Adipocyte (in vitro differentiated cells): ENCODE data around the gene SORBS1.

Source experiments
- DNase-seq: peaks from one replicate; pipeline ENCODE4 v3.0.0-alpha.2; 2015; ENCODE audit warnings: low read depth
- H3K27me3 ChIP-seq: replicated peaks from 2 replicates; pipeline ENCODE4 v1.7.0; 2013; ENCODE audit warnings: mild to moderate bottlenecking, low read length, moderate library complexity; ENCODE audit not compliant: control insufficient read depth, insufficient read depth
- H3K36me3 ChIP-seq: 2 replicates; pipeline ENCODE4 v1.7.0; 2013; ENCODE audit warnings: low read length, mild to moderate bottlenecking, moderate library complexity; ENCODE audit not compliant: control insufficient read depth, insufficient read depth, severe bottlenecking
- H3K4me1 ChIP-seq: 2 replicates; pipeline ENCODE4 v1.7.0; 2013; ENCODE audit warnings: mild to moderate bottlenecking, low read length, moderate library complexity; ENCODE audit not compliant: control insufficient read depth, insufficient read depth
- H3K4me3 ChIP-seq: 2 replicates; pipeline ENCODE4 v1.7.0; 2013; ENCODE audit warnings: mild to moderate bottlenecking, low read length, moderate library complexity
- H3K9ac ChIP-seq: 2 replicates; pipeline ENCODE4 v1.7.0; 2013; ENCODE audit warnings: mild to moderate bottlenecking, low read length, moderate library complexity
- H3K9me3 ChIP-seq: 2 replicates; pipeline ENCODE4 v1.7.0; 2013; ENCODE audit warnings: mild to moderate bottlenecking, low read length, moderate library complexity; ENCODE audit not compliant: control insufficient read depth

Gene SORBS1

DNA sequence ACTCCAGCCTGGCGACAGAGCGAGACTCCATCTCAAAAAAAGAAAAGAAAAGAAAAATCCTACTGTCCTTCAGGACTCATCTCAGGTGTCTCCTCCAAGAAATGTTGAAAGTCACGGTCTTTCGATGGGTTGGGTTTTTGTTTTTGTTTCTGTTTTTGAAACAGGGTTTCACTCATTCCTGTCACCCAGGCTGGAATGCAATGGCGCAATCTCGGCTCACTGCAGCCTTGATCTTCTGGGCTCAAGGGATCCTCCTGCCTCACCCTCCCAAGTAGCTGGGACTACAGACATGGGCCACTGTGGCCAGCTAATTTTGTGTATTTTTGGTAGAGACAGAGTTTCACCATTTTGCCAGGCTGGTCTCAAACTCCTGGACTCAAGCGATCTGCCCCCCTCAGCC, 3.1 kb upstream of the SORBS1 start:
- Histone ChIP-seq H3K9ac (no peak overlapping the region), H3K4me3 (no peak overlapping the region), H3K9me3 (no peaks in the 10 kb centered on the region), H3K27me3 (no peaks in the 10 kb centered on the region), H3K4me1 (peaks cover 6% of the 10 kb centered on the region), H3K36me3 (no peaks in the 10 kb centered on the region)
- DNase-seq: no peak

DNA sequence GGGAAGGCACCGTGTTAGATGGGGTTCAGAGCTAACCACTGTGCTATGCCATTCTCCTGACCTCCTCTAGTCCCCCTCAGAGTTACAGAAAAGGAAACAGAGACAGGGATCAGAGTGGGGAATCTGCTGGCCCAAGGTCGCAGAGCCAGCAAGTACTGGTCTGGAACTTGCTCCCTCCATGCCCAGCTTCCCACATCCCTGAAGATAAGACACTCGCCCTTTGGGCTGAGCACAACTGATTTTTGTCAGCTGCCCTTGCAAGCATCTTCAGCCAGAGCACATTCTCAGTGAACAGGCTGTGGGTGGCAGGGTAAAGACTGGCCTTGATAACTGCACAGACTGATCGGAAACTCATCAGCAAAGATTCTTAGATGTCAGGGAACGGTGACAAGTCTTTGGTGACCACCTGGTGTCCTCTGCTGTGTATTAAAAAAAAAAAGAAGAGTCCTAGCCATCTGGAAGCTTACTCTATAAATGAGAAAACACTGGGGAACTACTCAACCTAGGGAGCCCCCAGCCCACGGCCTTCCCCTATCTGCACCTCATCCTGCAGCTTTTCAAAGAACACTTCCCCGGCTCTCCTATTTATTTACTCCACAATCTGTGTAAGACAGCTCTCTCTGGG, 1.3 kb upstream of the SORBS1 start:
- Histone ChIP-seq H3K9me3 (no peaks in the 10 kb centered on the region), H3K4me3 (no peak overlapping the region), H3K4me1 (peaks cover 2% of the 10 kb centered on the region), H3K27me3 (no peaks in the 10 kb centered on the region), H3K36me3 (no peaks in the 10 kb centered on the region), H3K9ac (no peak overlapping the region)
- no peak for DNase-seq

DNA sequence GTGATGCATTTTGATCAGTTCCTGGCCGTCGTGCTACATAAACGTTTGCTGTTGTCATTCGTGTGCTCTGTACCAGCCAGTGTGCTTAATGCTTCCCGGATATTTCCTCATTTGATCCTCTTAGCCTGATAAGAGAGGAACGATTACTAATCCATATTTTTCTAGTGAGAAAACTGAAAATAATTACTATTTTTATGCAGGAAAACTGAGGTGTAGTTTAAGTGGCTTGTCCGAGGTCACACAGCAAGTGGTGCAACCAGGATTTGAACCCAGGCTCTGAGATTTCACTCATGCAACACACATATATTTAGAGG, 650 bp upstream of the SORBS1 start:
- no peak for DNase-seq
- Histone ChIP-seq H3K4me3 (peak overlapping the region; percentile 94), H3K9ac (peak overlapping the region; percentile 83)

DNA sequence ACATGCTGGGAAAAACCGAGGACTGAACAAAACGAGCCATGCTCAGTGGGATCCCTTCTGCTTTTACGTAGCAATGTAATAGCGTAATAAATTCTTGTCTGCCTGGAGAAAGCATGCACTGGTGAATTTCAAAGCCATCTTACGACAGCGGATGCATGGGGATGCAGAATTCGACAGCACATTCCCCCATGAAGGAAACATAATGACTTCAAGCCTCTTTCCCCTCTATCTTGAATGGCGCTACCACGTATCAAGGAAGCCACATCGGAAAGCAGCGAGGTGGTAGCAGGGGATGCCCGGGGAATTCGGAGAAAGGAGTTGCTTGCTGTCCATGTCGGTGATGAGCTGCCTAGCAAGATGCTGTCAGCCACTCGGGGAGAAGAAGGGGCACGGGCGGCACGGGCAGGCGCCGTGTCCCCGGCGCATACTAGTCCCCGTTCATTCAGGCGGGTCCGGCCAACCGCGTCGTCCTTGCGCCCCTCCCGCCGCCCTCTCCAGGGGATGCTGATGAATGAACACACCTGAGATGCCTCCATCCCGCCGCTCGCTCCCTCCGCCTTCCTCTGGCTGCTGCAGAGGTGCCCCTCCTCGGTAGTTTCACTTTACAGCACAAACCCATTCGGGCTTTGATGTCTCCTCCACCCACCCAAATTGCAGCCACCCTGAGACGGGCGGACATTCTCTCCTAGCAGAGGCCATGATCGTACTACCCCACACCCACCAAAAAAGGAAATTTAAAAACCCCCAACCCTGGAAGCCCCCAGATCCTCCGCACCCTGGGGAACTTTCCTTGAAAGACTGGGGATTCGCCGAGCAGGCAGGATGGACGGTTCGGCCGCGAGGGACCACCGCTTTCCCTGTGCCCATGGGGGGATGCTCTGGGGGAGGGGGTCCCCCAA, 644 bp downstream of the SORBS1 start:
- H3K9me3 ChIP-seq: no peaks in the 10 kb centered on the region
- H3K4me3 ChIP-seq: peak overlapping the region; percentile 94
- H3K9ac ChIP-seq: peak overlapping the region; percentile 87
- peak; percentile 50 for DNase-seq
- H3K4me1 ChIP-seq: peaks cover 2% of the 10 kb centered on the region
- H3K27me3 ChIP-seq: peaks cover 3% of the 10 kb centered on the region
- H3K36me3 ChIP-seq: no peaks in the 10 kb centered on the region

More for the DNA sequence above, 650 bp upstream of the SORBS1 start:
- H3K27me3 ChIP-seq: no peaks in the 10 kb centered on the region
- H3K9me3 ChIP-seq: no peaks in the 10 kb centered on the region
- H3K36me3 ChIP-seq: no peaks in the 10 kb centered on the region
- peaks cover 2% of the 10 kb centered on the region for H3K4me1 ChIP-seq

DNA sequence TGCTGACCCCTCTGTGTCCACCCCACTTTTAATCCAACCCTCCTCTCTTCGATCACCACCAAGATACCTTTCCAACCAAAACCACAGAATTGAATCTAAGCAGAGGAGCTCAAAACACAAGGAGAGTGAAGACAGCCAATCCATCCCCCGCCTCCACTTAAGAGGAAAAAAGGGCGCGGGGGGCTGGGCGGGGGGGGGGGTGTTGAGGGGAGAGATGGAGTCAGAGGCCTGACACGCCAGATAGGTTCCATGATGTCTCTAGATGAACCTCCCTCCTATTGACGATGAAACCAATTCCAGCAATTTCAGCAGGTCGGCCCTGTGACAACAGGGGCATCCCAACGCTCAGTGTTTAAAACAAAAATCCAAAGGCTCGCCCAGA, 1.3 kb downstream of the SORBS1 start:
- Histone ChIP-seq H3K4me3 (peak overlapping the region; percentile 94), H3K9ac (peak overlapping the region; percentile 87), H3K9me3 (no peaks in the 10 kb centered on the region), H3K36me3 (no peaks in the 10 kb centered on the region), H3K27me3 (peaks cover 3% of the 10 kb centered on the region), H3K4me1 (peaks cover 2% of the 10 kb centered on the region)
- no peak for DNase-seq

DNA sequence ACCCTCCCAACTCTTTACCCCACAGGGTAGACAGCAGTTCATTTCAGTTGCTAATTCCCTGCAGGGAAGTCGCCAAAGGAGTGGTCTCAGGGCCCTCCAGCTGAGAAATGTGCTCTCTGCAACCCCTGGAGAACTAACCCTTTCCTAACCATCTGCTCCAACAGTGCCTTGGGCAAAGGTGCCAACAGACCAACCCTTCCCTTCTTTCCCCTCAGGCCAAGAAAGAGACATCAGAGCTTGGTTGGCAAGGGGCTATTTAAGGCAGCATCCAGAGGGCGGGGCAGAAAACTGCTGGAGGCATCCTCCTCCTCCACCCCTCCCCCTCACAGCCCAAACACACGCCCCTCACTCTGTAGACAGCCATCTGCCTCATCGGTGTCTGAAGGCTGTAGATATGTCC, 1.7 kb downstream of the SORBS1 start:
- no peak for DNase-seq
- Histone ChIP-seq H3K9me3 (no peaks in the 10 kb centered on the region), H3K27me3 (peaks cover 3% of the 10 kb centered on the region), H3K4me3 (no peak overlapping the region), H3K4me1 (peaks cover 2% of the 10 kb centered on the region), H3K9ac (no peak overlapping the region), H3K36me3 (no peaks in the 10 kb centered on the region)

DNA sequence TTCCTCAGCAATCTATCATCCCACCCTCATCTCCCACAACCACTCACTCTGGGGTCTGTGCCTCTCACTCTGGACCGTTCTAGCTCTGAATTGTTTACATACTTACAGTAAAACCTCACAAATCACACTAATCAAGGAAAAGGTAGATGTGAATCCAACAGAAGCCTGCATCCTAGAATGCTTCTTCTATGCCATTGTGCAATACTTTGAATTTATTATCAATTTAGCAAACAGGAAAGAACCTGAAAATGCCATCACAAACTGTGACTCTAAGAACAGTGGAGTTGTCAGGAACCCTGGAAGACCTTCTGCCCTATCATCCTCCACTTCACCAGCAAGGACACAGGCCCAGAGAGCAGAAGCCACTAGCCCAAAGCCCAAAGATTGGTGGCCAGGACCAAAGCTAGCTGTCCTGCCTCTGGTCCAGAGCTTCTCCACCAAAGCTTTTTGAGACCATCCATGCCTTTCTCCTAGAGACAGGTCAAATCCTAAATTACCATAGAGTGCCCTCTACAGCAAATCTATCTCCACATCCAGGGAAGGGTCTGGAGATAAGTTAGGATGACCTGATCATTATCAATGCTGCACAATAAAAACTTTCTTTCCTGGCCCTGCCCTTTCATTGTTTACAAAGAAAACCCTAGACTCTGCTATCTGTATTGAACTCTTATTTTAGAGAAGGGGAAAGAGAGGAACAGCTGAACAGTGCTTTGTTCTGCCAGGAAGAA, 2.4 kb downstream of the SORBS1 start:
- Histone ChIP-seq H3K27me3 (peaks cover 3% of the 10 kb centered on the region), H3K36me3 (no peaks in the 10 kb centered on the region), H3K9me3 (no peaks in the 10 kb centered on the region), H3K4me1 (peaks cover 2% of the 10 kb centered on the region), H3K4me3 (no peak overlapping the region), H3K9ac (no peak overlapping the region)
- DNase-seq: no peak

DNA sequence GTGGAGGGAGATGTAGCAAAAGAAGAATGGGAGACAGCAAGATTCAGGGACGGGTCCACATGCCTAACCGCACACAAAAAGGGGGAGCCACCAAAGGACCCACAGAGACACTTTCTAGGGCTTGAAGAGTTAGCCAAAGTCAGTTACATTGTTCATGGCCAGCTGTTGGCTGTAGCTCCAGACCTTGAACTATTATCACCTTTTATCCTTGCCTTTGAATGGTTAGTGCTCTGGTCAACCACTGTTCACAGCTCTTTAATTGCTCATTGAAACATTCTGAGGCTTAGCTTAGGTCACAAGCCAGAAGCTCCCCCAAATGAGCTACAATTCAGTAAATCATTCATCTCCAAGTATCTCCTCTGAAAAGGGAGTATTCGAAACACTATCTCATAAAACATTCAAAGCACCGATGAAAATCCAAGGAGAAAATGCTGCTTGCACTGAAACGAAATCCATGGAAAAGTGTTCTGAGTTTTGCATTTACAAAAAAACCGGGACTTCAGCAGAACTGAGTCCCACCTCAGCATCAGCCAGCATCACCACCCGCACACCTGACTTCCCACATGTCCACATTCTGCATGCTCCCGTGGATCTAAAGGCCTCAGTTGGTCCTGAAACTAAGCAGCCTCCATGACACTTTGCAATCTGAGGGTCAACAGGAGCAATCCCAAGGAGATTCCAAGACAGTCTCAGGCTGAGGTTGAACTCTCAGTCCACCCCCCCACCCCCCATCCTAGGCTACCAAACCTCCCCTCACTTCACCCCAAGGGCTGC, 4.0 kb downstream of the SORBS1 start:
- peaks cover 11% of the 10 kb centered on the region for H3K9me3 ChIP-seq
- peaks cover 2% of the 10 kb centered on the region for H3K4me1 ChIP-seq
- peaks cover 3% of the 10 kb centered on the region for H3K27me3 ChIP-seq
- DNase-seq: no peak
- no peaks in the 10 kb centered on the region for H3K36me3 ChIP-seq
- no peak overlapping the region for H3K4me3 ChIP-seq
- no peak overlapping the region for H3K9ac ChIP-seq

DNA sequence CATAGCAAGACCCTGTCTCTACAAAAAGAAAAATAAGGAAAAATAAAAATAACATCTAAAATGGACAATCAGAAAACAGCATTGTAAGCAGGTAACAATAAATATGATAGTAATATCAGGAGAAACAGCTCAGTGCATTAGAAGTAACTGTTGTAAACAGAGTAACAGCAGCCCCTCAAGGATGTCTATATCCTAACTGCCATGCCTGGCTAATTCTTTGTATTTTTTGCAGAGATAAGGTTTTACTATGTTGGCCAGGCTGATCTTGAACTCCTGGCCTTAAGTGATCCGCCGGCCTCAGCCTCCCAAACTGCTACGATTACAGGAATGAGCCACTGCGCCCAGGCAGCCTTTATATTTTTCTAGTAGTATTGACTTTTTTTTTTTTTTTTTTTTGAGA, 7.5 kb downstream of the SORBS1 start:
- peaks cover 3% of the 10 kb centered on the region for H3K27me3 ChIP-seq
- no peaks in the 10 kb centered on the region for H3K36me3 ChIP-seq
- DNase-seq: no peak

DNA sequence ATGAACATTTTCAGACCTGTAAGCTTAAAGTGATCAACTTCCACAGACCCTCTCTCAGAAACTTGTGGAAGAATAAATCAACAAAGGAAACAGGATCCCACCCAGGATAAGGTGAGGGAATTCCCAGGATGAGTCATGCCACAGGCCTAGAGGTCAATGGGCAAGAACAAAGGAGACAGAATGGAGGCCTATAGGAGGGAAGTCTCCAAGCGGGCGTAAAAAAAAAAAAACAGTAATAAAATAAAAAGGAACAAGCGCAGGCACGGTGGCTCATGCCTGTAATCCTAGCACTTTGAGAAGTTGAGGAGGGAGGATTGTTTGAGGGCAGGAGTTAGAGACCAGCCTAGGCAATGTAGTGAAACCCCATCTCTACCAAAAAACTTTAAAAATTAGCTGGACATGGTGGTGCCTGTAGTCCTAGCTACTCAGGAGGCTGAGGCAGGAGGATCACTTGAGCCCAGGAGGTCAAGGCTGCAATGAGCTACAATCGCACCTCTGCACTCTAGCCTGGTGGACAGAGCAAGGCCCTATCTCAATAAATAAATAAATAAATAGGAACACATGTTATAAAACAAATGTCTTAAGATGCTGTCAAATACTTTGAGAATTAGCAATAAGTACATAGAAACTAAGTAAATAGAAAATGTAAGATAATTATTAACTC, 8.4 kb downstream of the SORBS1 start:
- H3K4me1 ChIP-seq: no peaks in the 10 kb centered on the region
- no peak overlapping the region for H3K4me3 ChIP-seq
- no peaks in the 10 kb centered on the region for H3K36me3 ChIP-seq
- peaks cover 11% of the 10 kb centered on the region for H3K9me3 ChIP-seq
- DNase-seq: no peak
- no peak overlapping the region for H3K9ac ChIP-seq
- peaks cover 3% of the 10 kb centered on the region for H3K27me3 ChIP-seq

More for the DNA sequence above, 7.5 kb downstream of the SORBS1 start:
- no peaks in the 10 kb centered on the region for H3K4me1 ChIP-seq
- peaks cover 11% of the 10 kb centered on the region for H3K9me3 ChIP-seq
- no peak overlapping the region for H3K9ac ChIP-seq
- no peak overlapping the region for H3K4me3 ChIP-seq
